Femur (tissue), 1 donor: ENCODE data around the gene SLC30A10.
"Not testable (repeated sequence)": the region's sequence is repeated elsewhere in the genome, so short reads cannot be mapped to it uniquely, and the experiment has no call there.

Source experiments
- DNase-seq: peaks from one replicate; pipeline ENCODE4 v3.0.0-alpha.2; 2017

The SLC30A10 gene

DNA sequence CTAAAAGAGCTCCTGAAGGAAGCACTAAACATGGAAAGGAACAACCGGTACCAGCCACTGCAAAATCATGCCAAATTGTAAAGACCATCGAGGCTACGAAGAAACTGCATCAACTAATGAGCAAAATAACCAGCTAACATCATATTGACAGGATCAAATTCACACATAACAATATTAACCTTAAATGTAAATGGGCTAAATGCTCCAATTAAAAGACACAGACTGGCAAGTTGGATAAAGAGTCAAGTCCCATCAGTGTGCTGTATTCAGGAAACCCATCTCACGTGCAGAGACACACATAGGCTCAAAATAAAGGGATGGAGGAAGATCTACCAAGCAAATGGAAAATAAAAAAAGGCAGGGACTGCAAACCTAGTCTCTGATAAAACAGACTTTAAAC, 39.7 kb downstream of the SLC30A10 start:
- not testable (repeated sequence) for DNase-seq

GRCh38 chr1:219885680-219886079, 42.7 kb downstream of the SLC30A10 start:
- DNase-seq: no peak

- DNase-seq: no peak
These were observed 44.7 kb downstream of the SLC30A10 start for GRCh38 chr1:219883400-219884332.

DNA sequence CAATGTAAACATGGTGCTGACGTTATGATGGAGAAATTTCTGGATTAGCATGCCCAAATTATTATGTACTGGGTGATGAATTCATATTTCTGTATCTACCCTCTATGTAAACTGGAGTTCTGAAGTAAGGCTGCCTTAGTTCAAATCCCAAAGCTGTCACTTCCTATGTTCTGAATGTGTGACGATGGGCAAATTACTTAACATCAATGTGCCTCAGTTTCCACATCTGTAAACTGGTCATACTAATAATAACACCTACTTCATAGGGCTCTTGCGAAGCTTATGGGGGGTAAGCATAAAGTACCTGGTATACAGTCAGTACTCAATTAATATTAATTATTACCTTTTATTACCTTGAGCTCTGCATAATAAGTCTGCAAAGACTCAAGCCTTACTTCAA, 45.6 kb downstream of the SLC30A10 start:
- no peak for DNase-seq

- no peak for DNase-seq
These were observed 46.3 kb downstream of the SLC30A10 start for GRCh38 chr1:219882096-219882495.

DNA sequence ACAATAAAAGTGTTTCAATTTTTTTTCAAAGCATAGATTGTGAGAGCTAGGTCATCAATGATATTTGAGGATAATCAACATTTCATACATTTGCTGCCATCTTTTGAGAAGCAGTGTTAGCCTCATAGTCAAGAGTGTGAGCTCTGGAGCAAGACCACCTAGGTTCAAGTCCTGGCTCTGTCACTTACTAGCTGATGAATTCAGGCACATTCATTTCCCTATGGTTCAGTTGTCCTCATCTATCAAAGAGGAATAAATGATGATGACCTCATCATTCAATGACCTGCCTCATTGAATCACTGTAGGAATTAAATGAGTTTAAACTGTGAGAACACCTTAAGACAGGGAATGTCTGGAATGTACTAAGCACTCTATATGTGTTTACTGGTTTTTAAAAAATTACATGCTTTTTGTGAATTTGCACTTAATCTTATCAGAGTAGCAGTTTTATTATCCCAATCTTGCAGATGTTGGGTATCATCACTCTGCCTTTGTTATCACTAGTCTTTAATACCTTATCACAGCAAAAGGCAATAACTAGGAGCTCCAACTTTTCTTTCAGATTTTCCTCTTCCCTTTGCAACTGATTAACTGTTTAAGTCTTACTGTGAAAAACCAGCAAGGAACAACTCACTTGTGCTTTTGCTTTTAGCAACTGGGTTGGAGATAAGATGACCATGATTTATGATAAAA, 47.4 kb downstream of the SLC30A10 start:
- no peak for DNase-seq

- no peak for DNase-seq
These were observed 51.6 kb downstream of the SLC30A10 start for GRCh38 chr1:219876798-219877209.

DNA sequence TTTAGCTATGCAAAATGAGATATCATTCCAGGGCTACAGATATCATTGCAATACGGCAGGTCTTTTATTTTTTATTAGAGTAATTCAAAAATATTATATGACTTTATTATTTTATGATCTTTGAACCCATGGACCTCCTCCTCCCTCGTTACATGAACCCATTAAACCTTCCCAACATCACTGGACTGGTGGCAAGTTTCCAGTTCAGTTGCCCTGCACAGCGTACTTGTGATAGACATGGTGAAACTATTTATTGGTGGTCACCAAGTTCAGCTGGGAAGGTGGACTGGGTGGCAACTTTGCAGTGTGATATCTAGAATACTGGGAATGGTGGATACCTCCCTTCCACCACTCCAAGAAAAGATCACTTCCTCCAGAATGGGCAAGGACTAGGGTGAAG, 52.5 kb downstream of the SLC30A10 start:
- DNase-seq: no peak

- DNase-seq: not testable (repeated sequence)
These were observed 55.8 kb downstream of the SLC30A10 start for GRCh38 chr1:219872538-219872937.

DNA sequence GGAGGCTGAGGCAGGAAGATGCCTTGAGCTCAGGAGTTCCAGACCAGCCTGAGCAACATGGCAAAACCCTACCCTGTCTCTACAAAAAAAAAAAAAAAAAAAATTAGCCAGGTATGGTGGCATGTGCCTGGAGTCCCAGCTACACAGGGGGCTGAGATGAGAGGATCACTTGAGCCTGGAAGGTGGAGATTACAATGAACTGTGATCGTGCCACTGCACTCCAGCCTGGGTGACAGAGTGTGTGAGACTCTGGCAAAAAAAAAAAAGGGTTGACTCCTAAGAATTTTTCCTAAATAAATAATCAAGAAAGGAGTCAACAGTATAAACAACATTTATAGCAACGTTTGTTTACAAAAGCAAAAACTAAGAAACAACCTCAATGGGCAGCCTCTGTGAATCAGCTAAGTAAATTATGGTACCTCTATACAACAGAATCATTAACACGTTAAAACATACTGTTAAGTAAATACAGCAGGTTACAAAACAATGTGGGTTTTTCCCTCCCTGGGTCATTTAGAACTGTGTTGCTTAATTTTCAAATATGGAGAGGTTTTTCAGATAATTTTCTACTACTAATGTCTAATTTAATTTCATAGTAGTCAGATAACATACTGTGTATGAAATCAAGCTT, 56.8 kb downstream of the SLC30A10 start:
- no peak for DNase-seq

DNA sequence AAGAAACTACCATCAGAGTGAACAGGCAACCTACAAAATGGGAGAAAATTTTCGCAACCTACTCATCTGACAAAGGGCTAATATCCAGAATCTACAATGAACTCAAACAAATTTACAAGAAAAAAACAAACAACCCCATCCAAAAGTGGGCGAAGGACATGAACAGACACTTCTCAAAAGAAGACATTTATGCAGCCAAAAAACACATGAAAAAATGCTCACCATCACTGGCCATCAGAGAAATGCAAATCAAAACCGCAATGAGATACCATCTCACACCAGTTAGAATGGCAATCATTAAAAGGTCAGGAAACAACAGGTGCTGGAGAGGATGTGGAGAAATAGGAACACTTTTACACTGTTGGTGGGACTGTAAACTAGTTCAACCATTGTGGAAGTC, 59.7 kb downstream of the SLC30A10 start:
- not testable (repeated sequence) for DNase-seq
